Keratinocyte (primary cell): Measurements from ENCODE around the gene HTR2C.

Experiments used
- EZH2 ChIP-seq: IDR thresholded peaks from one replicate; pipeline ENCODE4 v1.6.1; 2012; ENCODE audit warnings: inconsistent platforms, mild to moderate bottlenecking, low read length, moderate library complexity
- TF ChIP-seq, protein P1 (sequence below), 3 experiments: IDR thresholded peaks in 1 of 3; conservative IDR thresholded peaks in 1 of 3; optimal IDR thresholded peaks in 1 of 3; 2 replicates in 2 of 3; 3 replicates in 1 of 3; pipeline versions ENCODE3 to v1.5.1; 2011; ENCODE audit warnings: low read length in 3 of 3, mild to moderate bottlenecking in 3 of 3, moderate library complexity in 2 of 3, control low read depth in 1 of 3, inconsistent platforms in 1 of 3; ENCODE audit not compliant: insufficient read depth in 2 of 3; ENCODE audit errors: extremely low read depth in 1 of 3

DNA sequence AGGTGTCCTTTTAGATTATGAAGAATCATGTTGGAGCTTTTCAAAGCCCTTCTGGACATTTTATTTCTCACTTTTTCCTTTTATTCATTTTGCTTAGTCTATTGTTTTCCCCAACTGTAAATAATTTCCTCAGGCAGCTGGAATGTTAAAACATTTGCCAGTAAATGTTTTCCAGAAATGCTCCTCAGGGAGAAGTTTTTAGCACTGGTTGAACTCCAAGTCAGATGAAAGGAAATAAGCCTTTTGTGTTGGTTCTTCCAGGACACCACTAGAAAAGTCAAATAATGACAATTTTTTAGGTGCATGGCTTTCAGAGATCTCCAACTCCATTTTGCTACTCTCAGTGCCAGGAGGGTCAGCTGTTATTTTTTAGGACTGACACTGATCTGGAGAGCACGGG, 305.6 kb downstream of the HTR2C start:
- TF ChIP-seq, protein P1, sequence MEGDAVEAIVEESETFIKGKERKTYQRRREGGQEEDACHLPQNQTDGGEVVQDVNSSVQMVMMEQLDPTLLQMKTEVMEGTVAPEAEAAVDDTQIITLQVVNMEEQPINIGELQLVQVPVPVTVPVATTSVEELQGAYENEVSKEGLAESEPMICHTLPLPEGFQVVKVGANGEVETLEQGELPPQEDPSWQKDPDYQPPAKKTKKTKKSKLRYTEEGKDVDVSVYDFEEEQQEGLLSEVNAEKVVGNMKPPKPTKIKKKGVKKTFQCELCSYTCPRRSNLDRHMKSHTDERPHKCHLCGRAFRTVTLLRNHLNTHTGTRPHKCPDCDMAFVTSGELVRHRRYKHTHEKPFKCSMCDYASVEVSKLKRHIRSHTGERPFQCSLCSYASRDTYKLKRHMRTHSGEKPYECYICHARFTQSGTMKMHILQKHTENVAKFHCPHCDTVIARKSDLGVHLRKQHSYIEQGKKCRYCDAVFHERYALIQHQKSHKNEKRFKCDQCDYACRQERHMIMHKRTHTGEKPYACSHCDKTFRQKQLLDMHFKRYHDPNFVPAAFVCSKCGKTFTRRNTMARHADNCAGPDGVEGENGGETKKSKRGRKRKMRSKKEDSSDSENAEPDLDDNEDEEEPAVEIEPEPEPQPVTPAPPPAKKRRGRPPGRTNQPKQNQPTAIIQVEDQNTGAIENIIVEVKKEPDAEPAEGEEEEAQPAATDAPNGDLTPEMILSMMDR (optimal IDR thresholded peaks at IDR 0.05 in 1 of 3, IDR thresholded peaks at IDR 0.05 in 1 of 3, conservative IDR thresholded peaks at IDR 0.05 in 1 of 3; ENCODE audit: extremely low read depth in 1 of 3, insufficient read depth in 2 of 3, low read length in 3 of 3), result no peak
- TF ChIP-seq EZH2, result no peak
